Measurements from ENCODE around the gene CNIH2. TPM values are rescaled to one million over a fixed set of nuclear protein-coding genes. Genes with fewer than 3 reads are reported as not detected.

CNIH2 gene
- total and polyA plus RNA-seq, 2 of the 13 experiments (the other 11 are each of a cell fraction or from before 2014, with no cell fraction given): 0.60 to 0.69 TPM

- TF ChIP-seq HMGA1 (CRISPR knock-in tag; conservative IDR thresholded peaks at IDR 0.05) (no peak), PHF21A (CRISPR knock-in tag; IDR thresholded peaks at IDR 0.05) (peak; percentile 82), WIZ (CRISPR knock-in tag; IDR thresholded peaks at IDR 0.05) (peak; percentile 81), TCF12 (IDR thresholded peaks at IDR 0.05) (no peak), TCF12 (CRISPR knock-in tag; IDR thresholded peaks at IDR 0.05) (peak; percentile 15; the same call in 1 of the 2 replicates), MEF2D (CRISPR knock-in tag; IDR thresholded peaks at IDR 0.05) (no peak; the same call in 1 of the 2 replicates), ZNF720 (CRISPR knock-in tag; IDR thresholded peaks at IDR 0.05) (no peak), KMT2A (CRISPR knock-in tag; IDR thresholded peaks at IDR 0.05) (peak; percentile 46; the same call in 1 of the 2 replicates), HMG20B (CRISPR knock-in tag; conservative IDR thresholded peaks at IDR 0.05) (no peak), ZNF275 (CRISPR knock-in tag; IDR thresholded peaks at IDR 0.05; ENCODE audit: borderline replicate concordance) (peak; percentile 51; the same call in 1 of the 2 replicates), ZFP41 (CRISPR knock-in tag; IDR thresholded peaks at IDR 0.05; ENCODE audit: borderline replicate concordance) (0 out of 2 replicates have a peak, but pooled peaks have one; percentile 75), BRD4 (CRISPR knock-in tag; IDR thresholded peaks at IDR 0.05) (0 out of 2 replicates have a peak, but pooled peaks have one; percentile 29), ZHX1 (CRISPR knock-in tag; IDR thresholded peaks at IDR 0.05; ENCODE audit: low read depth) (no peak), DNMT1 (CRISPR knock-in tag; IDR thresholded peaks at IDR 0.05) (no peak), KDM5A (IDR thresholded peaks at IDR 0.05; ENCODE audit: borderline replicate concordance, low read length) (peak; percentile 68; the same call in 1 of the 2 replicates), NFYB (CRISPR knock-in tag; IDR thresholded peaks at IDR 0.05) (no peak), PRDM4 (CRISPR knock-in tag; IDR thresholded peaks at IDR 0.05; ENCODE audit: borderline replicate concordance) (no peak), PAX8 (CRISPR knock-in tag; IDR thresholded peaks at IDR 0.05; ENCODE audit: borderline replicate concordance) (0 out of 2 replicates have a peak, but pooled peaks have one; percentile 61), LCORL (IDR thresholded peaks at IDR 0.05) (no peak), LCORL (CRISPR knock-in tag; IDR thresholded peaks at IDR 0.05) (peak; percentile 58), ZNF331 (CRISPR knock-in tag; IDR thresholded peaks at IDR 0.05) (0 out of 2 replicates have a peak, but pooled peaks have one; percentile 16), ZBTB43 (CRISPR knock-in tag; conservative IDR thresholded peaks at IDR 0.05) (no peak), ZBTB7B (CRISPR knock-in tag; IDR thresholded peaks at IDR 0.05) (peak; percentile 42; the same call in 1 of the 2 replicates)
These were observed 34.1 kb downstream of the CNIH2 start (continued) for GRCh38 chr11:66311965-66312548.

All from HepG2 (cell line).